ENCODE data around the gene TINAGL1. TPM values are rescaled to one million over a fixed set of nuclear protein-coding genes. Genes with fewer than 3 reads are reported as not detected.

TINAGL1 gene
- total and polyA plus RNA-seq, 2 of the 13 experiments (the other 11 are each of a cell fraction or from before 2014, with no cell fraction given): 24.7 to 76.8 TPM

GRCh38 chr1:31575369-31576140 lies 760 bp upstream of the TINAGL1 start (continued):
- TF ChIP-seq IKZF5 (CRISPR knock-in tag; IDR thresholded peaks at IDR 0.05) (peak; percentile 63; the same call in 1 of the 2 replicates), RNF2 (conservative IDR thresholded peaks at IDR 0.05; ENCODE audit: low read depth) (no peak), GTF3A (CRISPR knock-in tag; conservative IDR thresholded peaks at IDR 0.05) (no peak), PTBP1 (IDR thresholded peaks at IDR 0.05; ENCODE audit: low read depth, low read length, poor library complexity, severe bottlenecking) (no peak), RNF219 (CRISPR knock-in tag; IDR thresholded peaks at IDR 0.05) (no peak), ARID5B (CRISPR knock-in tag; IDR thresholded peaks at IDR 0.05) (peak; percentile 72; the same call in 1 of the 2 replicates), MIER3 (CRISPR knock-in tag; IDR thresholded peaks at IDR 0.05; ENCODE audit: borderline replicate concordance) (peak; percentile 11; the same call in 1 of the 2 replicates), SNAPC5 (CRISPR knock-in tag; IDR thresholded peaks at IDR 0.05; ENCODE audit: borderline replicate concordance) (no peak), HNF4A (CRISPR knock-in tag; IDR thresholded peaks at IDR 0.05) (peak; percentile 76), ZNF768 (CRISPR knock-in tag; IDR thresholded peaks at IDR 0.05) (no peak), FOXA3 (CRISPR knock-in tag; IDR thresholded peaks at IDR 0.05) (peak; percentile 50), PITX1 (CRISPR knock-in tag; IDR thresholded peaks at IDR 0.05) (peak; percentile 51; the same call in 1 of the 2 replicates), CBFB (CRISPR knock-in tag; IDR thresholded peaks at IDR 0.05) (0 out of 2 replicates have a peak, but pooled peaks have one; percentile 7), CEBPB (IDR thresholded peaks at IDR 0.05; ENCODE audit: borderline replicate concordance, low read depth, low read length) (peak; percentile 100), MTF1 (CRISPR knock-in tag; IDR thresholded peaks at IDR 0.05) (no peak), NFATC3 (CRISPR knock-in tag; IDR thresholded peaks at IDR 0.05) (no peak), ARID2 (CRISPR knock-in tag; IDR thresholded peaks at IDR 0.05; ENCODE audit: borderline replicate concordance) (no peak), ZNF468 (CRISPR knock-in tag; IDR thresholded peaks at IDR 0.05) (0 out of 2 replicates have a peak, but pooled peaks have one; percentile 63), REL (CRISPR knock-in tag; conservative IDR thresholded peaks at IDR 0.05) (0 out of 2 replicates have a peak, but pooled peaks have one; percentile 39)
- TF ChIP-seq, protein P1, sequence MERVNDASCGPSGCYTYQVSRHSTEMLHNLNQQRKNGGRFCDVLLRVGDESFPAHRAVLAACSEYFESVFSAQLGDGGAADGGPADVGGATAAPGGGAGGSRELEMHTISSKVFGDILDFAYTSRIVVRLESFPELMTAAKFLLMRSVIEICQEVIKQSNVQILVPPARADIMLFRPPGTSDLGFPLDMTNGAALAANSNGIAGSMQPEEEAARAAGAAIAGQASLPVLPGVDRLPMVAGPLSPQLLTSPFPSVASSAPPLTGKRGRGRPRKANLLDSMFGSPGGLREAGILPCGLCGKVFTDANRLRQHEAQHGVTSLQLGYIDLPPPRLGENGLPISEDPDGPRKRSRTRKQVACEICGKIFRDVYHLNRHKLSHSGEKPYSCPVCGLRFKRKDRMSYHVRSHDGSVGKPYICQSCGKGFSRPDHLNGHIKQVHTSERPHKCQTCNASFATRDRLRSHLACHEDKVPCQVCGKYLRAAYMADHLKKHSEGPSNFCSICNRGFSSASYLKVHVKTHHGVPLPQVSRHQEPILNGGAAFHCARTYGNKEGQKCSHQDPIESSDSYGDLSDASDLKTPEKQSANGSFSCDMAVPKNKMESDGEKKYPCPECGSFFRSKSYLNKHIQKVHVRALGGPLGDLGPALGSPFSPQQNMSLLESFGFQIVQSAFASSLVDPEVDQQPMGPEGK (CRISPR knock-in tag; IDR thresholded peaks at IDR 0.05): peak; percentile 64; the same call in 1 of the 2 replicates

Data from HepG2 (cell line).